ENCODE results near the gene CD8B2.

Gene CD8B2

GRCh38 chr2:106530866-106531265 is 43.7 kb downstream of the CD8B2 start:
- Mint-ChIP-seq H3K9me3 (no peaks in the 10 kb centered on the region), H3K4me1 (no peaks in the 10 kb centered on the region), H3K27ac (no peak overlapping the region), H3K4me3 (no peak overlapping the region), H3K27me3 (peaks cover 8 to 18% of the 10 kb centered on the region in 2 donors), H3K36me3 (no peaks in the 10 kb centered on the region)
- no peak for ATAC-seq (replicated peaks)
- no peak for DNase-seq

GRCh38 chr2:106531676-106532214 is 44.6 kb downstream of the CD8B2 start:
- peaks cover 4 to 6% of the 10 kb centered on the region in 2 donors for H3K4me1 Mint-ChIP-seq
- ATAC-seq (replicated peaks) = no peak
- no peaks in the 10 kb centered on the region for H3K36me3 Mint-ChIP-seq
- no peak for DNase-seq
- no peak overlapping the region for H3K4me3 Mint-ChIP-seq
- no peak overlapping the region for H3K27ac Mint-ChIP-seq
- peaks cover 2 to 3% of the 10 kb centered on the region in 2 donors for H3K9me3 Mint-ChIP-seq
- peaks cover 8 to 18% of the 10 kb centered on the region in 2 donors for H3K27me3 Mint-ChIP-seq

GRCh38 chr2:106532236-106532635 is 45.1 kb downstream of the CD8B2 start:
- H3K27ac Mint-ChIP-seq = no peak overlapping the region
- H3K9me3 Mint-ChIP-seq = peaks cover 3 to 4% of the 10 kb centered on the region in 2 donors
- peaks cover 9 to 11% of the 10 kb centered on the region in 2 donors for H3K4me1 Mint-ChIP-seq
- H3K4me3 Mint-ChIP-seq = no peak overlapping the region
- ATAC-seq (replicated peaks) = no peak
- DNase-seq = no peak
- H3K27me3 Mint-ChIP-seq = peaks cover 8 to 18% of the 10 kb centered on the region in 2 donors
- no peaks in the 10 kb centered on the region for H3K36me3 Mint-ChIP-seq

- no peak for DNase-seq
- peaks cover 13 to 19% of the 10 kb centered on the region in 2 donors for H3K4me1 Mint-ChIP-seq
- no peak overlapping the region for H3K4me3 Mint-ChIP-seq
- ATAC-seq (replicated peaks) = no peak
- H3K9me3 Mint-ChIP-seq = peaks cover 3 to 4% of the 10 kb centered on the region in 2 donors
- H3K27ac Mint-ChIP-seq = no peak overlapping the region
- no peaks in the 10 kb centered on the region for H3K36me3 Mint-ChIP-seq
- H3K27me3 Mint-ChIP-seq = peaks cover 8 to 13% of the 10 kb centered on the region in 2 donors
Measured at GRCh38 chr2:106534471-106534870, 47.3 kb downstream of the CD8B2 start.

- ATAC-seq (replicated peaks) (peak; percentile 3 to 14), DNase-seq (no peak)
- peaks cover 13 to 19% of the 10 kb centered on the region in 2 donors for H3K4me1 Mint-ChIP-seq
- H3K27me3 Mint-ChIP-seq = peaks cover 13 to 21% of the 10 kb centered on the region in 2 donors
- H3K9me3 Mint-ChIP-seq = peaks cover 3 to 4% of the 10 kb centered on the region in 2 donors
- no peak overlapping the region for H3K4me3 Mint-ChIP-seq
- H3K36me3 Mint-ChIP-seq = no peaks in the 10 kb centered on the region
- no peak overlapping the region for H3K27ac Mint-ChIP-seq
Measured at GRCh38 chr2:106536490-106536889, 49.3 kb downstream of the CD8B2 start.

- peaks cover 3 to 4% of the 10 kb centered on the region in 2 donors for H3K9me3 Mint-ChIP-seq
- H3K27ac Mint-ChIP-seq = peak overlapping the region; percentile 43
- ATAC-seq (replicated peaks) = peak; percentile 95 to 97
- peaks cover 13 to 19% of the 10 kb centered on the region in 2 donors for H3K4me1 Mint-ChIP-seq
- no peaks in the 10 kb centered on the region for H3K36me3 Mint-ChIP-seq
- DNase-seq = peak; percentile 4
- peaks cover 17 to 25% of the 10 kb centered on the region in 2 donors for H3K27me3 Mint-ChIP-seq
- no peak overlapping the region for H3K4me3 Mint-ChIP-seq
Measured at GRCh38 chr2:106537047-106537446, 49.9 kb downstream of the CD8B2 start.

GRCh38 chr2:106537791-106538191 is 50.6 kb downstream of the CD8B2 start:
- H3K4me1 Mint-ChIP-seq = peaks cover 13 to 21% of the 10 kb centered on the region in 2 donors

GRCh38 chr2:106540886-106541285 is 53.7 kb downstream of the CD8B2 start:
- no peaks in the 10 kb centered on the region for H3K36me3 Mint-ChIP-seq
- ATAC-seq (replicated peaks) (no peak), DNase-seq (no peak)
- H3K4me1 Mint-ChIP-seq = peaks cover 14 to 24% of the 10 kb centered on the region in 2 donors
- no peak overlapping the region for H3K4me3 Mint-ChIP-seq
- peaks cover 3 to 4% of the 10 kb centered on the region in 2 donors for H3K9me3 Mint-ChIP-seq
- no peak overlapping the region for H3K27ac Mint-ChIP-seq
- peaks cover 23 to 35% of the 10 kb centered on the region in 2 donors for H3K27me3 Mint-ChIP-seq

More at GRCh38 chr2:106537791-106538191, 50.6 kb downstream of the CD8B2 start:
- no peaks in the 10 kb centered on the region for H3K36me3 Mint-ChIP-seq
- no peak overlapping the region for H3K27ac Mint-ChIP-seq
- no peak overlapping the region for H3K4me3 Mint-ChIP-seq
- DNase-seq = no peak
- H3K27me3 Mint-ChIP-seq = peaks cover 20 to 29% of the 10 kb centered on the region in 2 donors
- peaks cover 3 to 4% of the 10 kb centered on the region in 2 donors for H3K9me3 Mint-ChIP-seq
- ATAC-seq (replicated peaks) = no peak

- ATAC-seq (replicated peaks) (no peak), DNase-seq (no peak)
- Mint-ChIP-seq H3K4me3 (no peak overlapping the region), H3K27me3 (peaks cover 23 to 35% of the 10 kb centered on the region in 2 donors), H3K27ac (no peak overlapping the region), H3K36me3 (no peaks in the 10 kb centered on the region), H3K9me3 (peaks cover 3 to 4% of the 10 kb centered on the region in 2 donors), H3K4me1 (peaks cover 14 to 25% of the 10 kb centered on the region in 2 donors)
Measured at GRCh38 chr2:106541333-106541732, 54.2 kb downstream of the CD8B2 start.

- no peak overlapping the region for H3K27ac Mint-ChIP-seq
- peak overlapping the region; percentile 64 to 80 for H3K4me3 Mint-ChIP-seq
Measured at GRCh38 chr2:106542746-106543359, 55.7 kb downstream of the CD8B2 start.

GRCh38 chr2:106545007-106545406 is 57.8 kb downstream of the CD8B2 start:
- H3K4me3 Mint-ChIP-seq = no peak overlapping the region

More at GRCh38 chr2:106542746-106543359, 55.7 kb downstream of the CD8B2 start:
- DNase-seq (peak; percentile 56), ATAC-seq (replicated peaks) (peak; percentile 88 to 95)
- H3K27me3 Mint-ChIP-seq = peaks cover 28 to 44% of the 10 kb centered on the region in 2 donors
- H3K4me1 Mint-ChIP-seq = peaks cover 3 to 13% of the 10 kb centered on the region in 2 donors
- no peaks in the 10 kb centered on the region for H3K36me3 Mint-ChIP-seq
- H3K9me3 Mint-ChIP-seq = no peaks in the 10 kb centered on the region

GRCh38 chr2:106546391-106546990 is 59.3 kb downstream of the CD8B2 start:
- Mint-ChIP-seq H3K4me3 (no peak overlapping the region), H3K36me3 (no peaks in the 10 kb centered on the region), H3K27me3 (peaks cover 26 to 42% of the 10 kb centered on the region in 2 donors), H3K27ac (no peak overlapping the region), H3K9me3 (no peaks in the 10 kb centered on the region), H3K4me1 (peaks cover 3 to 11% of the 10 kb centered on the region in 2 donors)
- ATAC-seq (replicated peaks) = peak in 1 of 2 donors; percentile 45
- no peak for DNase-seq

More at GRCh38 chr2:106545007-106545406, 57.8 kb downstream of the CD8B2 start:
- H3K27ac Mint-ChIP-seq = no peak overlapping the region
- H3K27me3 Mint-ChIP-seq = peaks cover 32 to 51% of the 10 kb centered on the region in 2 donors
- no peaks in the 10 kb centered on the region for H3K9me3 Mint-ChIP-seq
- DNase-seq = no peak
- no peaks in the 10 kb centered on the region for H3K36me3 Mint-ChIP-seq
- no peak for ATAC-seq (replicated peaks)
- H3K4me1 Mint-ChIP-seq = peaks cover 3 to 11% of the 10 kb centered on the region in 2 donors

- ATAC-seq (replicated peaks) = no peak
- Mint-ChIP-seq H3K4me3 (no peak overlapping the region), H3K27me3 (peaks cover 22 to 37% of the 10 kb centered on the region in 2 donors), H3K9me3 (no peaks in the 10 kb centered on the region), H3K27ac (no peak overlapping the region), H3K4me1 (peaks cover 3 to 11% of the 10 kb centered on the region in 2 donors), H3K36me3 (no peaks in the 10 kb centered on the region)
- no peak for DNase-seq
Measured at GRCh38 chr2:106547164-106547903, 60.2 kb downstream of the CD8B2 start.
